NCI-H446 (cell line): ENCODE results near the gene PDPR.
A peak's percentile ranks its signal among the peaks of the same experiment; 100 is the strongest.
"Not testable (repeated sequence)": the region's sequence is repeated elsewhere in the genome, so short reads cannot be mapped to it uniquely, and the experiment has no call there.

Source experiments
- DNase-seq, 2 experiments: peaks; one replicate each; lab custom pipeline; 2025; lab: John Stamatoyannopoulos, UW

The PDPR gene

DNA sequence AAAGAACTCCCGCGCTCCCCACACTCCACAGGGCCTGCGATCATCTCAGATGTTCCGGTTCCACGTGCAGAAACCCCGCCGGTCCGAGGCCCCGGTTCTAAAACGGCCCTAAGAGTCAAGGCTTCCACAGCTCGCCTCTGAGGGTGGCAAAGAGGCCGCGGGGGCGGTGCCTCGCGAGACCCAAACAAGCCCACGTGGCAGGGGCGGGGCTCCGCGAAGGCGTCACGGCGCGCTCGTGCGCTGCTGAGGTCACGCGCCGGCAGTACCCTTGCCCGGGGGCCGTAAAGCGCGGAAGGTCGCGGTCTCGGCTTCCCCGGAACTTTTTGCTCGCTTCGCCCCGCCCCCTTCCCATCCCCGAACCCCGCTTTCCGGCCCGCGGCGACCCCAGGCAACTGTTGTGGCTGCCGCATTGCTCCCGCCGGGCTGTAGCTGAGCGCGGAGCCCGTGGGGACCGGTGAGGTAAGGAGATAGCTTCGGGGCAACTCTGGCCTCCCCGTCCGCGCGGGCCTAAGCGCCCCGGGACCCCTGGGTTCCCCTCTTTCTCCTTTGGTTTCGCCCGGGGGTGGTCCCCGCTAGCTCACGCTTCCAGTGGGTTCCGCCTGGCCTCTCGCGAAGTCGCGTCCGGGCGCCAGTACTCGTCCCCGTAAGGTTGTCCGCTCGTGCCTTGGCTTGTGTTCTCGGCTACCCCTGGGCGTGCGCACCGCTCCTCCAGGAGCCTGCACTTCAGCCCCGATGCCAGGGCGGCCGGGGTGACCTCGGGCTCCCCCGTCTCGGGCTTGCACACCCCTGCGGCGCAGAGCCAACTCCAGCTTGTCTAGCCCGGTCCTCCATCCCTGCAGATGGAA is at the start of gene PDPR:
Gene PDPR (plus strand): TSS at position 351 of the 845 bp plus-strand sequence. CDS start 6,161 bp downstream, outside the sequence.
- peak; percentile 13 to 82 for DNase-seq

DNA sequence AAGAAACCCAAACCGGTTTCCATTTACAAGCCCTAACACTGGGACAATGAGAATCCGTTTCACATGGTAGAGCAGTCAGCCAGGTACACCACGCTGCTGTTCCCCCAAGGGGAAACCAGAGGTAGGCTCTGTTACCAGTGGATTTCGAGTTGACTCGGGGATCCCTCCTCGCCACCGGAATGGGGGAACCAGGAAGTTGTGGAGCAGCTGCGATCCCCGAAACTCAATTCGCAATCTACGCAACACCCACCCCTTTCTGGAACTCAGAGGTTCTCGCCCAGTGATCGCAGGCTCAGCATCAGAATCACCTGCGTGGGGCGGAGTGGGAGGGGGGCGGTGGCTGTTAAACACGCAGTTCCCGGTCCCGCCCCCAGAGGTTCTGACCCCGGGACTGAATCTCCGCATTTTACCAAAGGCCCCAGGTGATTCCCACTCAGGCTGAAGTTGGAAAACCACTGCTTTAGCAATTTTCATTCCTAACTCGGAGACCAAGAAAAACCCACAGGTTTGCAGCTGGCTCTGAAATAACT is 49.2 kb upstream of the PDPR start:
- DNase-seq: not testable (repeated sequence)

DNA sequence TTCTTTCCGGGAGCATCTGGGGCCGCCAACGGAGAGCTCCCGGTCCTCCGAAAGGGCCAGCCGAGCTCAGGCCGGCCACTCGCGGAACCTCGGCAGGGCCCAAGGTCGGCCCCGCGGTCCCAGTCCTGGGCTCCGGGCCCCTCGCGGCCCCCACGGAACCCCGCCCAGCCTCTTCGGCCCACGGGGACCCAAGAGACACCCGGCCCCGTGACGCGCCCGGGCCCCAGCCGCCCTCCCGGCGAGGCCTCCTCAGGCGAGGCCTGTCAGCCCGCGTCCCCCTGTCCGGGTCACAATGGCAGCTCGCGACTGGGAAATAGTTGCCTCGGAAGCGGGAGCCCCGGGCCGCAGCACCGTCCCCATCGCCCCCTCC is 48.8 kb upstream of the PDPR start:
- not testable (repeated sequence) for DNase-seq

DNA sequence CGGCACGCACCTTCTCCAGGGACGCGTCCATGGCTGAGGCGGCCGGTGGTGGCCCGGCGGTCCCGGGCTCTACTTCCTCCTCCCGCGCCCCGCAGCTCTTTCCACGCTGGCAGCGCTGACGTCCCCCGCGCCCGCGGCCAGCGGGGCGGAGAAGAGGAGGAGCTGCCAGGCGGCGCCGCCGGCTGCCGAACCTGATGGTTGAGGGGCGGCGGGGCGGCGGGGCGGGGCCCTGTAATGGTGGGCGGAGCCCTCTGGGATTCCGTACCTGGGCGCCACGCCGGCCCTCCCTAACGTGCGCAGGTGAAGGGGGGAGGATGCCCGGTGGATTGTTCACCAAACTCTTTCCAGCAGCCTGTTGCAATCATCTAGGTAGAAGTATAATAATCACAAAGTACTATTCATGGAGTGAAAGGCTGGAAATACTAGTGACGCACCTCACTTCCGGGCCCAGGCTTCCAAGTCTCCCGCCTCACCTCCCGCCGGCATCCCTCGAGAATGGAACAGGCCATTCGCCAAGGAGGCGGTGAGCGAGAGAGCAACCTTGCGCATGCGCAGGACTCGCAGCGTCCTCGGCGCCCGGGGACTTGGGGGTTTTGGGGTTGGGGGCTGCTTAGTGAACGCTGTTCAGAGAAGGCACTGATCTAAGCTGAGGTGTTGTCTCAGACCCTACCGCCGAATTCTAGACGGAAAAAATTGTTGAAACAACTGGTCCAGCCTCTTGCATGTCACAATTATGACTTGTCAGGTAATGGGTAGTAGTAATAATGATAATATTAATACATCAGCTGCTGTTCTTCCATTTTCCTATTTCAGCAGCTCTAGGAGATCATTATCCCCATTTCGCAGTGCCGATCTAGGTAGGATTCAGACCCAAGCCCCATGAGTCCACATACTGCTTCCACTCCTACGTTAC is 48.1 kb upstream of the PDPR start:
- peak; percentile 68 to 85 for DNase-seq

DNA sequence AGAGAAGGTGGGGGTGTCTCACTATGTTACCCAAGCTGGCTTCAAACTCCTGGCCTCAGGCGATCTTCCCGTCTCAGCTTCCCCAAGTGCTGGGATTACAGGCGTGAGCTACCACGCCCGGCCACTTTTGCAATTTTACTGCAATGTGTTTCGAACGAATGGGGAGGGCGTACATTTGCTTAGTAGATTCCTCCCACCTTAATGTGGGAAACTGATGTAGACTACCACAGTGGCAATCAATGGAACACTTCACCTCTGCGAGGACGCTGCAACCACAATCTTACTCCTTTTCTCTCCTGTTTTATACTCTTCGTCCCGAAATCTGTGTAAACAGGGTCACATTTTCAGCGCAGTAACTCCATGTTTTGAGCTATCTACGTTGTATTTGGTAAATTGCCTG is 47.4 kb upstream of the PDPR start:
- DNase-seq: not testable (repeated sequence)

DNA sequence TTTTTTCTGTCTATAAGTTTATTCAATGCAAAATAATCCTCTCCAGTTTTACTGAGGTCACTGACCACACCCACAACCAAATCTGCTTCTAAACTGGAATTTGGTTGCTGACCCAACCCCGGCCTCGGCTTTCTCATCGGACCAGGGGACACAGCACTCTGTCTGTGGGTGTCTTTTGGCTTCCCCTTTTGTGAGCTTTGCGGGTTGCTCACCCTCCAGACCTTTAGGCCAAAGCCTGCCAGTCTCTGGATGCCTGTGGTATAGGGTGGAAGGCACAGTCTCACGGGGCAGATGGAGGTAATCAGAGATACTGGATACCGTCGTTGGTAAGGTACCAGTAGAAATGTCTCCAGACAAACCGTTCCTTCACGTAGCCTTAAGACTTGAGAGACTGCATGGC is 35.1 kb upstream of the PDPR start:
- DNase-seq: not testable (repeated sequence)

DNA sequence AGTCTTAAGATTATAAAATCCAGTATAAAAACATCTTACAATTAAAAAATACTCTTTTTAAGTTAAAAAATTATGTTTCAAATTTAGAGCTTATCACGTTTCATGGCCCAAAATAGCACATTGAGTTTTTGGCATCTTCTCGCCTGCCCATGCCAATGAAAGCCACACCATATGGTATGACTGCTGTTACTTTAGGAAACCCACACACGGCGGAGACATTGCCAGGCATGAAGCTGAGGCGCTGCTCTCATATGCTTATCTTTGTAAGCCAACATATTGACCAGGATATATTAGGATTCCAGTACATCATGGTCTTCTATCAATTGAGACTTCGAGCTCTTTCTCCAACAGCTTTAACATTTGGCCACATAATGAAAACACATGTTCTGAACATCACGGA is 32.9 kb upstream of the PDPR start:
- DNase-seq: peak; percentile 4 to 45

DNA sequence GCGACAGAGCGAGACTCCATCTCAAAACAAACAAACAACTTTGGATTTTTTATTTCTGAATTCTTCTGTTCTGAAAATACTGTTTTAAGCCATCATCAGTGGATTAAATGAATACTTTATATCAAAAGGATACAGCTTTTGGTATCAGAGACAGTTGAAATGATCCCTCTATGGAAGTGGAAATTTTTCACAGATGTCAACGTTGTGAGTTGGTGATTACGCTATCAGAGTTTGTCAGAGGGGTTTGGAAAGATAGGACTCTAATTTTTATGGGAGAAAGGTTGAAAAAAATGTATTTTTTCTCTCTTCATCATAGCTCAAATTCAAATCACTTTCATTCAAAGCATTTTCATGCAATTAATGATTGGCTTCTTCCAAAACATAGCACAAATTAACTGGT is 30.2 kb upstream of the PDPR start:
- DNase-seq: not testable (repeated sequence)

DNA sequence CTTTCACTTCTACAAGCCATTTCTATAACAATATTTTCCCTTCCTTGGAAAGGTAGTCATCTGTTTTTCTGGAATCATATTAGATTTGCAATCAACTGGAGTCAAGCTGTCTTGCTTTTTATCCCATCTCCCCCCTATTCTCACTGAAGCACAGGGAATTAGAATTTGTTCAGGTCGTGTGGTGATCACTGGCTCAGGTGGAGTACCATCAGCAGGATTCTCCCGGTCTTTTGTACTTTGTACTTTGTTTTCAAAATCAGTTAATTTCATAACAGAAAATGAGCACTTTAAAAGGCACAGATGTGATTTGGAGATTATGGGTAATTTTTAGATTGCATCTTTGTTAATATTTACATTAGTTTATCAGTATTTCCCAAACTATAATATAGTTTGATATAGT is 26.0 kb upstream of the PDPR start:
- not testable (repeated sequence) for DNase-seq

DNA sequence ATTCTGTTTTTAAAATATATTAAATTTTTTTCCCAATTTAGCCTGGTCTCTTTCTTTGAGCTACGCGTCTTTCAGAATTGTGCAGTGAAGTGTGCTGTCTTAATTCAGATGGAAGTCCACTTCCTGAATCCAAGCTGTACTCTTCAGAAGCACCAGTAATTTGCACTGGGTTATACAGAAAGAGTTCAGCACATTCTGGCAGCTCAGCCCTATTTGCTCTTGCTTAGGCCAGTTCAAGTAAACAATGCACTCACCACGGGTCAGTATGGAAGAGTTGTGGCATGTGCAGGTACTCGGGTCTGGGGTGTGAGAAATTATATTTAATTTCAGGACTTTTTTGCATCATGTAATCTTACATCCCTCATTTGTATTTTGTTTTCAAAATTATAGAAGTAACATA is 25.3 kb upstream of the PDPR start:
- DNase-seq: not testable (repeated sequence)

DNA sequence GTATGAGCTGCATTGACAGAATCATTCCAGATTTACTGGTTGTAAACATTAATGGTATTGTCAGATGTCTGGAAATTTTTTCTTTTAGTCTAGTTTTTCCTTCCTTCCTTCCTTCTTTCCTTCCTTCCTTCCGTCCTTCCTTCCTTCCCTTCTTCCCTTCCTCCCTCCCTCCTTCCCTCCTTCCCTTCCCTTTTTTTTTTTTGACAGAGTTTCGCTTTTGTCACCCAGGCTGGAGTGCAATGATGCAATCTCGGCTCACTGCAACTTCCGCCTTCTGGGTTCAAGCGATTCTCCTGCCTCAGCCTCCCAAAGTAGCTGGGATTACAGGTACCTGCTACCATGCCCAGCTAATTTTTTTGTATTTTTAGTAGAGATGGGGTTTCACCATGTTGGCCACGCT is 24.8 kb upstream of the PDPR start:
- not testable (repeated sequence) for DNase-seq

DNA sequence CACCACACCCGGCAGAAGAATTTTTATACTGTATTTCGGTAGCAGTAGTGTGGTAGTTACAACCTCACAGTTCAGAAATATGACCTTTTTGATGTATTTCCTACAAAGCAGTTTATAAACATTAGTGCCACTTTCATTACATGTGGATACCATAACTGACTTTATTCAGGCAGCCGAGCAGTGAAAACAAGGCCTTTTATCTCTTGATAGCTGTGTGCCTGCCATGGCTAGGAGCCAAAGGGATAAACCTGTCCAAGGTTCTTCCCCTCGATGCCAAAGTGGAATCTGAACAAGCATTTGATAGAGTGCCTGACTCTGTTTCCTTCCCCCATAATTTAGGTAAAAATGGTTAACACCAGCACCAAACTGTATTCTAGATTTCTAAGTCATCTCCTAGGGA is 23.0 kb upstream of the PDPR start:
- DNase-seq: not testable (repeated sequence)

DNA sequence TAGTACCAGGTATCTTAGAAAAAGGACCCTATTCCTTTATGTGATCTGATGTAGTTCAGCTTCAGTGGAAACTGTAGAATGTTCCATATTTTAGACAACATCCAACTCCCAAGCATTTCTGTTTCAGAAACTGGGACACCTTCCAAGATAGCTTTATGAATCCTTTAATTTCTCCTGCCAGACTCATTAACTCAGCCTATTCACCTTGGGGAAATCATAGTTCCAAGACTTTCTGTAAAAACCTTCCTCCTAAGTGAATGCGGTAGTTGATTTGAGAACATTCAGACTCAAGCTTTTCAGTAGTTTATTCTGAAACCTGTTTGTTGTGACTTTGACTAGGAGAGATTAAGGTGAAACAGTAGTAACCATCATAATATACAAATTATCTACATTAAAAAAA is 20.0 kb upstream of the PDPR start:
- not testable (repeated sequence) for DNase-seq

DNA sequence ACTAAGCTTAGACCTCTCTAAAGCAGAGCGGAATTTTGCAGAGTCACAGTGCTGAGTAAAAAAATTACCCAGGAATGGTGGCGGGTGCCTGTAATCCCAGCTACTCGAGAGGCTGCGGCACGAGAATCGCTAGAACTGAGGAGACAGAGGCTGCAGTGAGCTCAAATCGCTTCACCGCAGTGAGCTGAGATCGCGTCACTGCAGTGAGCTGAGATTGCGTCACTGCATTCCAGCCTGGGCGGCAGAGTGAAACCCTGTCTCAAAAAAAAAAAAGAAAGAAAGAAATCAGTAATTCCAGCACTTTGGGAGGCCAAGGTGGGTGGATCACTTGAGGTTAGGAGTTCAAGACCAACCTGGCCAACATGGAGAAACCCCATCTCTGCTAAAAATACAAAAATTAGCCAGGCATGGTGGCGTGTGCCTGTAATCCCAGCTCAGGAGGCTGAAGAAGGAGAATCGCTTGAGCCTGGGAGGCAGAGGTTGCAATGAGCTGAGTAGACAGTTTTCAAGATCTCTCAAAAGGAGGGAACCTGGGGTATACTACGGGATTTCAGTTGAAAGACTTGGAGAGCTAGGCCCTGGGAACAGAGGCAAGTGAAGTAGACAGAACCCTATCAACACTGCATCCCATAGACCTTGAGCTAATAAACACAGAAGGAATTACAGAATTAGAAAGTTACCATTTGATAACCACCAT is 4.4 kb upstream of the PDPR start:
- DNase-seq: not testable (repeated sequence)

DNA sequence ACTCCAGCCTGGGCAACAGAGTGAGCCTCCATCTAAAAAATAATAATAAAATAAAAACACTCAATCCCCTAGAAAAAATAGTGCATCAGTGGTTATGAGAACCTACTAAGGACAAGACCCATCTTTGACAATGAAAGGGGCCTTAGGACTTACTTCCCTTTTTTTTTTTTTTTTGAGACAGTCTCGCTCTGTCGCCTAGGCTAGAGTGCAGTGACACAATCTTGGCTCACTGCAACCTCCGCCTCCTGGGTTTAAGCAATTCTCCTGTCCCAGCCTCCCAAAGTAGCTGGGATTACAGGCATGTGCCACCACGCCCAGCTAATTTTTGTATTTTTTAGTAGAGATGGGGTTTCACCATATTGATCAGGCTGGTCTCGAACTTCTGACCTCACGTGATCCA is 2.0 kb upstream of the PDPR start:
- not testable (repeated sequence) for DNase-seq

DNA sequence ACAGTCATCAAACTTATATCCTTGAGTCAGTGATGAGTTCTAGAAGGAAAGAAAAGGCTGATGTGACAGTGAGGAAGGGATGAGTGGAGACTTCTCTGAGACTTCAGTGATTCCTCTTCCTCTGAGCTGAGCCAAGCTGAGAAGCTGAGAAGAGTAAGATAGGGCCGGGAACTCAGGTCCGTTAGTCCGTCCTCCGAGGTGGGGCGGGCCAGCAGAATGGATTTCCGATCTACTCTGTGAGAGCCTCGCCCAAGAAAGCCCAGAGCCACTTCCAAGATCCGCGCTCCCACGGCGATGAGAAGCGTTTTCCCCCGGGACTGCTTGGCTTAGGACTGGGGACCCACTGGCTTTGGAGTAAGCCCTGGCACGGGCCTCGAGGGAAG is 542 bp upstream of the PDPR start:
- DNase-seq: not testable (repeated sequence)

DNA sequence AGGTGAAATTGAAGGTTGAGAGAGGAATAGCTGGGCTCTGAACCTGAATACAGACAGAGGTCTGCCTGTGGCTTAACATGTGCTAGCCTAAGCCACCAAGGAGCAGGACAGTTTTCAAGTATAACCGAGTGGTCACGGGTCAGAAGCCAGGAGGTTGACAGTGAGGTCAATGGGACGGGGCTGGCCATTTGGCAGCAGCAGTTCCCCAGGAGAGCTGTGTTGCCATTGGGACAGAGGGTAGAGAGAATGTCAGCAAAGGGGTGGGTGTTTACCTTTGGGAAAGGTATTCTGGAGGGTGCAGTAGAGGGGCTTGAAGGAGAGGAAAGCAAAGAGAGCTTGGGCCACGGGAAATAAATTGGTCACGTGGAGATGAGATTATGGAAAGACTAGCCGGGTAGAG is 4.2 kb downstream of the PDPR start:
- DNase-seq: not testable (repeated sequence)

DNA sequence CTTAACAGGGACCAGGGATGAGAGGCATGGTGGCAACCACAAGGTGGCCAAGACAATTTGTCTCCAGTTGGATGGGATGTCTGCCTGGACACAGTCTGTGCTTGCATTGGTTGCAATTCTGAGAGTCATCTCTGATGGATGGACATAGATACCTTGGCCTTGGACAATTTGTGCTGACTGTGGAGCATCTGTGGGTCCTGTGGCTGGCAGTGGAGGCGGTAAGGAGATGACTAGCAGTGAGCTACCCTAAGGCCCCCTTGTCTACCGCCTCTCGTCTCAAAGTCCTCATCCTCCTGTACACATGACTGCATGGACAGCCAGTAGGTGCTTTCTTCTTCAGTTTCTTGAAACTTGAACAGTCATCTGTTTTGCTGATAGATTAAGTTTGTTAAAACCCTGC is 4.6 kb downstream of the PDPR start:
- DNase-seq: not testable (repeated sequence)

DNA sequence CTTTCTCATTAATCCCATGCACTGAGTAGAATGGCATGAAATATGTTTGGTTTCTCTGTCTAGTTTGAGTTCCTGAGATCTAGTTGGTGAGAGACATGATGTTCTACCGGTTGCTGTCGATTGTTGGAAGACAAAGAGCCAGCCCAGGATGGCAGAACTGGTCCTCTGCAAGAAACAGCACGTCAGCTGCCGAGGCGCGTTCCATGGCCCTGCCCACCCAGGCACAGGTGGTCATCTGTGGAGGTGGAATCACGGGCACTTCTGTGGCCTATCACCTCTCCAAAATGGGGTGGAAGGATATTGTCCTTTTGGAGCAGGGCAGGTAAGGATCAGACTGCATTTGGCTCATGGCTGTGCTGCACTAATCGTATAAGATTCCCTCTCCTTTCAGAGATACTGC is 6.3 kb downstream of the PDPR start:
- not testable (repeated sequence) for DNase-seq

DNA sequence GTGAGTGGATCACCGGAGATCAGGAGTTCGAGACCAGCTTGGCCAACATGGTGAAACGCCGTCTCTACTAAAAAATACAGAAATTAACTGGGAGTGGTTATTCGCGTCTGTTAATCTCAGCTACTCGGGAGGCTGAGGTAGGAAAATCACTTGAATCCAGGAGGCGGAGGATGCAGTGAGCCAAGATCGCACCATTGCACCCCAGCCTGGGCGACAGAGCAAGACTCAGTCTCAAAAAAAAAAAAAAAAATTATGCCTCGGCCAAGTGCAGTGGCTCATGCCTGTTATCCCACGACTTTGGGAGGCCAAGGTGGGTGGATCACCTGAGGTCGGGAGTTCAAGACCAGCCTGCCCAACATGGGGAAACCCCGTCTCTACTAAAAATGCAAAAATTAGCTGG is 9.7 kb downstream of the PDPR start:
- not testable (repeated sequence) for DNase-seq

DNA sequence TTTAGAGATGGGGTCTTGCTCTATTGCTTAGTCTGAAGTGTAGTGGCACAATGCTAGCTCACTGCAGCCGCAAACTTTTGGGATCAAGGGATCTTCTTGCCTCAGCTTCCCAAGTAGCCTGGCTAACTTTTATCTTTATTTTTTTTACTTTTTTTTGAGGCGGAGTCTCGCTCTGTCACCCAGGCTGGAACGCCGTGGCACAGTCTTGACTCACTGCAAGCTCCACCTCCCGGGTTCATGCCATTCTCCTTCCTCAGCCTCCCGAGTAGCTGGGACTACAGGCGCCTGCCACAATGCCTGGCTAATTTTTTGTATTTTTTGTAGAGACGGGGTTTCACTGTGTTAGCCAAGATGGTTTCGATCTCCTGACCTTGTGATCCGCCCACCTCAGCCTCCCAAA is 12.1 kb downstream of the PDPR start:
- not testable (repeated sequence) for DNase-seq

DNA sequence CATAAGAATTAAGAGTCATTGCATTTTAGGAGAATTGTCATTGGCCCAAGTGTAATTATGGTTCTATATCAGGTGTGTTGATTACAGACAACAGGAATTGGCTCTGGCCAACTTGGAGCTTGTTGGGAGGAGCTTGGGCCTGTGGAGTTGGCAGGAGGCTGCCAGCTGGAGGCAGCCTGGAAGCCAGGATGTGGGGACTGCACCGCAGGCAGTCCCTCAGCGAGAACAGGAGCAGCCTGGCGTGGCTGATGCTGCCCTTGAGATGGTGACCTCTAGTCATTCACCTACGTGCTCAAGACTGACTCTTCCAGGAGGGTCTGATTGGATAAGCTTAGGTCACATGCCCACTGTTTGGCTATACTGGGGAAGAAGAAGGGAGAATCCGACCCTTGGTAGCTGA is 13.6 kb downstream of the PDPR start:
- not testable (repeated sequence) for DNase-seq
